Measurements from ENCODE around the gene AGFG2.

The AGFG2 gene

GRCh38 chr7:100568176-100568895 lies 29.3 kb downstream of the AGFG2 start (continued):
- TF ChIP-seq TSHZ2 (CRISPR knock-in tag; IDR thresholded peaks at IDR 0.05): no peak
- TF ChIP-seq ISL1 (CRISPR knock-in tag; IDR thresholded peaks at IDR 0.05): no peak
- TF ChIP-seq CSRNP3 (CRISPR knock-in tag; IDR thresholded peaks at IDR 0.05): no peak
- TF ChIP-seq ZC3H10 (CRISPR knock-in tag; IDR thresholded peaks at IDR 0.05): no peak
- TF ChIP-seq GLIS3 (CRISPR knock-in tag; IDR thresholded peaks at IDR 0.05): no peak
- TF ChIP-seq ZFP3 (CRISPR knock-in tag; IDR thresholded peaks at IDR 0.05): no peak
- TF ChIP-seq OSR1 (CRISPR knock-in tag; IDR thresholded peaks at IDR 0.05): no peak
- no peak for TF ChIP-seq ZNF8 (CRISPR knock-in tag; IDR thresholded peaks at IDR 0.05)

- ATAC-seq: peak; percentile 40
- TF ChIP-seq POU6F1 (CRISPR knock-in tag; IDR thresholded peaks at IDR 0.05; ENCODE audit: borderline replicate concordance, low read depth): no peak
Measured at GRCh38 chr7:100568896-100569844, 30.2 kb downstream of the AGFG2 start.

GRCh38 chr7:100570954-100571828 lies 32.2 kb downstream of the AGFG2 start:
- ATAC-seq: no peak; the same call in 1 of the 3 replicates
- no peak for TF ChIP-seq SNAI2 (CRISPR knock-in tag; IDR thresholded peaks at IDR 0.05)
- no peak for TF ChIP-seq ZC3H10 (CRISPR knock-in tag; IDR thresholded peaks at IDR 0.05)
- TF ChIP-seq OSR1 (CRISPR knock-in tag; IDR thresholded peaks at IDR 0.05): no peak
- TF ChIP-seq TSHZ2 (CRISPR knock-in tag; IDR thresholded peaks at IDR 0.05): no peak
- no peak for TF ChIP-seq PATZ1 (CRISPR knock-in tag; IDR thresholded peaks at IDR 0.05; ENCODE audit: borderline replicate concordance)
- no peak for TF ChIP-seq BACH2 (CRISPR knock-in tag; IDR thresholded peaks at IDR 0.05; ENCODE audit: borderline replicate concordance)
- TF ChIP-seq ESRRG (CRISPR knock-in tag; IDR thresholded peaks at IDR 0.05): no peak
- no peak for TF ChIP-seq TOX (CRISPR knock-in tag; IDR thresholded peaks at IDR 0.05; ENCODE audit: borderline replicate concordance)
- TF ChIP-seq CSDC2 (CRISPR knock-in tag; IDR thresholded peaks at IDR 0.05): no peak
- TF ChIP-seq CREB5 (CRISPR knock-in tag; IDR thresholded peaks at IDR 0.05; ENCODE audit: low read depth): no peak
- TF ChIP-seq ARNTL (CRISPR knock-in tag; IDR thresholded peaks at IDR 0.05; ENCODE audit: borderline replicate concordance, low read depth): no peak
- TF ChIP-seq PPARA (CRISPR knock-in tag; IDR thresholded peaks at IDR 0.05; ENCODE audit: borderline replicate concordance): no peak
- TF ChIP-seq ZFP3 (CRISPR knock-in tag; IDR thresholded peaks at IDR 0.05): no peak
- TF ChIP-seq ISL1 (CRISPR knock-in tag; IDR thresholded peaks at IDR 0.05): no peak
- no peak for TF ChIP-seq RARB (CRISPR knock-in tag; IDR thresholded peaks at IDR 0.05)
- no peak for TF ChIP-seq POU6F1 (CRISPR knock-in tag; IDR thresholded peaks at IDR 0.05; ENCODE audit: borderline replicate concordance, low read depth)
- no peak for TF ChIP-seq TCF4 (CRISPR knock-in tag; IDR thresholded peaks at IDR 0.05; ENCODE audit: borderline replicate concordance)

Data from SK-N-SH treated with all-trans-retinoic acid at 6 μM for 48 hours (cell line).